ENCODE measurements around the gene HES1.

DNA sequence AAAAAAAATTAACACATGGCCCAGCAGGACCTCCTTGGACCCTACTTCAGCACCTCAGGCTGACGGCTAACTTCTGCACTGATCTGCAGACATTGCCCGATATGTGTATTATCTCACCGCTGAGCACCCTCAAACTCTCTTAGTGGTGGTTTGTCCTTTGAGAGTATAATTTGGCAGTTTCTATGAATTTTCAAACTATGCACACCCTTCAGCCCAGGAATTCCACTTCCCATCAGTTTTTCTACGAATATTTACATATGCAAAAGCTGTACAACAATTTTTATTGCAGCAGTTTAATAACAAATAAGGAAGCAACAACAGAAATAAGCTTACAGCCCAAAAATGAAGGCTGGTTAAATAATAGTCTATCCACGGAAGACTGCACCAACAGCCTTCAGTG lies 44.6 kb downstream of the HES1 start:
- TF ChIP-seq SP1 (IDR thresholded peaks at IDR 0.05) = no peak
- TF ChIP-seq FOXA1 (IDR thresholded peaks at IDR 0.05) = no peak
- no peak for TF ChIP-seq FOXM1 (IDR thresholded peaks at IDR 0.05; ENCODE audit: borderline replicate concordance)
- TF ChIP-seq ELF4 (IDR thresholded peaks at IDR 0.05) = no peak
- TF ChIP-seq CTBP1 (IDR thresholded peaks at IDR 0.05; ENCODE audit: borderline replicate concordance) = no peak

Data from HEK293T (cell line).